Ishikawa (cell line): ENCODE measurements around the gene POLG2.

Experiments used
- CEBPB ChIP-seq: IDR thresholded peaks from 2 replicates; pipeline ENCODE4 v1.6.1; 2012
- CREB1 ChIP-seq: IDR thresholded peaks from 2 replicates; pipeline ENCODE4 v1.6.1; 2012; ENCODE audit warnings: low read depth
- EGR1 ChIP-seq: IDR thresholded peaks from 2 replicates; pipeline ENCODE4 v1.6.1; 2012
- EP300 ChIP-seq: IDR thresholded peaks from 2 replicates; pipeline ENCODE4 v1.6.1; 2012; ENCODE audit warnings: borderline replicate concordance
- FOXM1 ChIP-seq: IDR thresholded peaks from 2 replicates; pipeline ENCODE4 v1.6.1; 2012; ENCODE audit warnings: low read depth, borderline replicate concordance
- MAX ChIP-seq: IDR thresholded peaks from 2 replicates; pipeline ENCODE4 v1.6.1; 2012
- NFIC ChIP-seq: IDR thresholded peaks from 2 replicates; pipeline ENCODE4 v1.6.1; 2012
- RAD21 ChIP-seq: IDR thresholded peaks from 2 replicates; pipeline ENCODE4 v1.6.1; 2012; ENCODE audit warnings: low read depth
- TAF1 ChIP-seq: IDR thresholded peaks from 2 replicates; pipeline ENCODE4 v1.6.1; 2012; ENCODE audit warnings: low read depth, mild to moderate bottlenecking
- TCF12 ChIP-seq: IDR thresholded peaks from 2 replicates; pipeline ENCODE4 v1.6.1; 2012; ENCODE audit warnings: low read depth
- TEAD4 ChIP-seq: IDR thresholded peaks from 2 replicates; pipeline ENCODE4 v1.6.1; 2012
- YY1 ChIP-seq: IDR thresholded peaks from 2 replicates; pipeline ENCODE4 v1.6.1; 2012; ENCODE audit warnings: low read depth
- ZBTB7A ChIP-seq: IDR thresholded peaks from 2 replicates; pipeline ENCODE4 v1.6.1; 2012; ENCODE audit warnings: low read depth
- TF ChIP-seq, protein P1 (sequence below): IDR thresholded peaks from 2 replicates; pipeline ENCODE4 v1.6.1; 2012
- TF ChIP-seq, protein P2 (sequence below): IDR thresholded peaks from 2 replicates; pipeline ENCODE4 v1.6.1; 2012; ENCODE audit warnings: low read depth, mild to moderate bottlenecking

POLG2 gene

DNA sequence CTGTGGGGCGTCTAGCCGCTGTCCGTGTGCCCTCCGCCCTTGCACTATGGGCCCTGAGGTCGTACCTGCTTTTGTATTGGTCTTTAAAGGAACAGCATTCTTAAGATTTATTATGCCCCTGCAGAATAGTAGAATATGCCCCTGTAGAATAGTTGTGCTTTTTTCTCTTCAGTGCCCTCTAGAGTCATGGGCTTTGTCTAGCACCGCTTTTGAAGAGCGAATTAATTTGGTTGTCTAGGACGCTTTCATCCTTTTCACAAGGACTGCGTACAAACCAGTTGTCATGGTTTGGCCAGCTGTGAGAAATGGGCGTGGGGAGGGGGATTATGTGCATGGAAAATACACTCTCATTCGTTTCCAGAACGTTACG, 10.5 kb upstream of the POLG2 start:
- TF ChIP-seq FOXM1 = no peak
- no peak for TF ChIP-seq RAD21
- TF ChIP-seq MAX = no peak
- no peak for TF ChIP-seq TEAD4
- TF ChIP-seq, protein P1, sequence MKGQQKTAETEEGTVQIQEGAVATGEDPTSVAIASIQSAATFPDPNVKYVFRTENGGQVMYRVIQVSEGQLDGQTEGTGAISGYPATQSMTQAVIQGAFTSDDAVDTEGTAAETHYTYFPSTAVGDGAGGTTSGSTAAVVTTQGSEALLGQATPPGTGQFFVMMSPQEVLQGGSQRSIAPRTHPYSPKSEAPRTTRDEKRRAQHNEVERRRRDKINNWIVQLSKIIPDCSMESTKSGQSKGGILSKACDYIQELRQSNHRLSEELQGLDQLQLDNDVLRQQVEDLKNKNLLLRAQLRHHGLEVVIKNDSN = no peak
- no peak for TF ChIP-seq TAF1
- no peak for TF ChIP-seq NFIC
- no peak for TF ChIP-seq ZBTB7A
- no peak for TF ChIP-seq CREB1

DNA sequence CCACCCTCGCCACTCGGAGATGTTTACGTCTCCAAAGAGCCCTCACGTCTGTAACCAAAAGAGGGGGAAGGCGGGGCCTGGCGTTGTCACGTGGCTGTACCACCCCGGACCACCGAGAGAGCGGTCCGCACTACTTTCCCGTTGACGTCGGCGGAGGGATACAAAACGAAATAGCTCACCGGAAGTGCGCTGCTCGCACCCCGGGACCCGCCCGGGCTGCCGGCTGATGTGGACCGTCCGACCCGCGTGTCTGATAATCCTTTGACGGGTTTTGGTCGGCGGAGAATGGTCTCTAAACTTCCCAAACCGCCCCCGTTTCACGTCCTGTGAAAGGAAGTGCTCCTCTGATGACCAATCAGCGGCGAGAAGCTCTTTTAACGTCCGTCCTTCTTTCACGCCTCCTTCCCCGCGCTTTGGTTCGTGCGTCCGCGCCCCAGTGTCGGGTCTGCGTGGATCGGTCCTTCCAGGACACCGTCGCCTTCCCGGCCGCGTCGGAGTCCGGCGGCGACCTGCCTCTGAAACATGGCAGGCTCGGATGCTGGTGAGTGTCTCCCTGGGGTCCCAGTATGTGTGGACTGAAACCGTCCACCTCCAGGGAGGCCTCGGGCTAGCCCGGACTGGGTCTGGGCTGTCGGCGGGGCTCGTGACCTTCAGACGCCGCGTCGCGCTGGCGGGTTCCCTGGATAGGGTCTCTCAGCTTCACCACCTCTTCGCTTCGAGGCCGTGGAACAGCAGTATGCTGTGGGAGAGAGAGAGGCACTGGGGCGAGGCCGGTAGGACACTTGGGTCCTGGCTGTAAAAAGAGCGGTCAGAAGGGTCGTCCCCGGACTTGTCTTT, 9.9 kb upstream of the POLG2 start, which contains the start of gene CEP95:
Gene CEP95, plus strand, starts transcription at position 402 of the 837 bp plus-strand sequence. Its CDS starts 121 bp downstream, at position 523.
- TF ChIP-seq TAF1 (peak; percentile 47; the same call in 1 of the 2 replicates), EP300 (0 out of 2 replicates have a peak, but pooled peaks have one; percentile 9), YY1 (no peak; the same call in none of the 2 replicates), ZBTB7A (no peak), TCF12 (no peak; the same call in 1 of the 2 replicates), RAD21 (no peak), TEAD4 (no peak), CEBPB (no peak), EGR1 (peak; percentile 41; the same call in 1 of the 2 replicates), MAX (peak; percentile 90), NFIC (0 out of 2 replicates have a peak, but pooled peaks have one; percentile 8), CREB1 (no peak), FOXM1 (no peak)
- TF ChIP-seq, protein P1 = peak; percentile 94
- TF ChIP-seq, protein P2, sequence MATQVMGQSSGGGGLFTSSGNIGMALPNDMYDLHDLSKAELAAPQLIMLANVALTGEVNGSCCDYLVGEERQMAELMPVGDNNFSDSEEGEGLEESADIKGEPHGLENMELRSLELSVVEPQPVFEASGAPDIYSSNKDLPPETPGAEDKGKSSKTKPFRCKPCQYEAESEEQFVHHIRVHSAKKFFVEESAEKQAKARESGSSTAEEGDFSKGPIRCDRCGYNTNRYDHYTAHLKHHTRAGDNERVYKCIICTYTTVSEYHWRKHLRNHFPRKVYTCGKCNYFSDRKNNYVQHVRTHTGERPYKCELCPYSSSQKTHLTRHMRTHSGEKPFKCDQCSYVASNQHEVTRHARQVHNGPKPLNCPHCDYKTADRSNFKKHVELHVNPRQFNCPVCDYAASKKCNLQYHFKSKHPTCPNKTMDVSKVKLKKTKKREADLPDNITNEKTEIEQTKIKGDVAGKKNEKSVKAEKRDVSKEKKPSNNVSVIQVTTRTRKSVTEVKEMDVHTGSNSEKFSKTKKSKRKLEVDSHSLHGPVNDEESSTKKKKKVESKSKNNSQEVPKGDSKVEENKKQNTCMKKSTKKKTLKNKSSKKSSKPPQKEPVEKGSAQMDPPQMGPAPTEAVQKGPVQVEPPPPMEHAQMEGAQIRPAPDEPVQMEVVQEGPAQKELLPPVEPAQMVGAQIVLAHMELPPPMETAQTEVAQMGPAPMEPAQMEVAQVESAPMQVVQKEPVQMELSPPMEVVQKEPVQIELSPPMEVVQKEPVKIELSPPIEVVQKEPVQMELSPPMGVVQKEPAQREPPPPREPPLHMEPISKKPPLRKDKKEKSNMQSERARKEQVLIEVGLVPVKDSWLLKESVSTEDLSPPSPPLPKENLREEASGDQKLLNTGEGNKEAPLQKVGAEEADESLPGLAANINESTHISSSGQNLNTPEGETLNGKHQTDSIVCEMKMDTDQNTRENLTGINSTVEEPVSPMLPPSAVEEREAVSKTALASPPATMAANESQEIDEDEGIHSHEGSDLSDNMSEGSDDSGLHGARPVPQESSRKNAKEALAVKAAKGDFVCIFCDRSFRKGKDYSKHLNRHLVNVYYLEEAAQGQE = no peak; the same call in 1 of the 2 replicates

DNA sequence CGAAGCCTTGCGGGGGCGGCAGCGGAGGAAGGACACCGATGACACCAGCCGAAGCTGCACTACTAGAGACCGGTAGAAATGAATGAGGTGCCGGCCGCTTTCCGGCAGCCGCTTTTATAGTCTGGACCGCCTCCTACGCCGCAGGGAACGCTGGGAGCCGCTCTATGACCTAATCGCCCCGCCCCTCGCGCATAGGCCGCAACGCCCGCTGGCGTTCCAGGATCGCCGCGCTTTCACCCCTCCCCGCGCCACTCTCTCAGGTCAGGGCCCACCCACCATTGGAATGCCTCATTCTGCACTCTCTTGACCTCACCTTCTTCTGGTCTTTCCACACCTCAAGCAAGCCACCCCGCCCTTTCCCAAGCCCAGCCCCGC, 9.3 kb upstream of the POLG2 start, which contains the start of gene DDX5:
Gene DDX5, minus strand, starts transcription at position 89 of the 375 bp plus-strand sequence. CDS start 170 bp downstream, outside the sequence.
- TF ChIP-seq FOXM1 = no peak
- peak; percentile 64 for TF ChIP-seq TEAD4
- peak; percentile 95 for TF ChIP-seq TAF1
- TF ChIP-seq, protein P1 = no peak
- TF ChIP-seq CREB1 = peak; percentile 57; the same call in 1 of the 2 replicates
- no peak for TF ChIP-seq TCF12
- TF ChIP-seq CEBPB = no peak
- no peak for TF ChIP-seq RAD21
- TF ChIP-seq, protein P2 = no peak
- no peak for TF ChIP-seq YY1
- TF ChIP-seq EP300 = peak; percentile 16; the same call in 1 of the 2 replicates
- no peak for TF ChIP-seq MAX
- 0 out of 2 replicates have a peak, but pooled peaks have one; percentile 11 for TF ChIP-seq NFIC
- peak; percentile 98 for TF ChIP-seq EGR1
- no peak for TF ChIP-seq ZBTB7A

GRCh38 chr17:64505340-64506200, 8.7 kb upstream of the POLG2 start:
- TF ChIP-seq EGR1 = peak; percentile 73; the same call in 1 of the 2 replicates
- no peak for TF ChIP-seq NFIC
- TF ChIP-seq ZBTB7A = no peak
- no peak for TF ChIP-seq RAD21
- peak; percentile 85 for TF ChIP-seq MAX
- TF ChIP-seq TCF12 = peak; percentile 20
- TF ChIP-seq, protein P1 = no peak
- TF ChIP-seq CREB1 = no peak
- TF ChIP-seq EP300 = 0 out of 2 replicates have a peak, but pooled peaks have one; percentile 14
- peak; percentile 94 for TF ChIP-seq YY1
- TF ChIP-seq, protein P2 = no peak
- TF ChIP-seq TEAD4 = peak; percentile 71
- no peak for TF ChIP-seq CEBPB
- peak; percentile 89 for TF ChIP-seq TAF1
- no peak for TF ChIP-seq FOXM1
